SK-N-MC (cell line): ENCODE measurements around the gene HAP1.

Experiments
- EZH2 ChIP-seq: fragments of 200-600 bp; sonication (generic); IDR thresholded peaks from one replicate; pipeline ENCODE4 v1.6.1; 2017; ENCODE audit warnings: antibody characterized with exemption
- POLR2AphosphoS5 ChIP-seq: IDR thresholded peaks from 2 replicates; pipeline ENCODE4 v1.6.1; 2012; ENCODE audit warnings: mild to moderate bottlenecking, low read depth, low read length, borderline replicate concordance

DNA sequence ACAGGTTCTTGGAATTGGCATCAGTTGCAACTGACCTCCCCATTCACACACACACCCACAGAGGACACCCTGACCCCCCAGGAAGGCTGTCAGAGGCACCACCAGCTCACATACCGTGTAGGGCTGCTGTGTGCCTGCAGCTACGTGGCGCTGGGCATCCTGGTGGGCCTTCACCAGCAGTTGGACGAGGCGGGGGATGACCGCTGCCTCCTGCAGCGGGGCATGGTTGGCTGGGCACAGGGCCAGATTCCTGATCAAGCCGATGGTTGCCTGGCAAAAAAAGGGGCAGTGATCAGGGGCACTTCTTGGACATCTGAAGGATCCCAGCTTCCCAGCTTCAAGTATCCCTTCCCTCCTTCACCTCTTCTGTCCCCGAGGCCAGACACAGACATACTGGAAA is 24.2 kb upstream of the HAP1 start:
- TF ChIP-seq EZH2 = no peak
- no peak for TF ChIP-seq POLR2AphosphoS5
